Uterus (tissue), 2 donors: ENCODE measurements around the gene IGFBP6.

Source experiments
- CTCF ChIP-seq, 4 experiments: fragments of 200-600 bp in 2 of 4; fragments of 450-650 bp in 2 of 4; sonication (generic) in 2 of 4; IDR thresholded peaks; one replicate each; pipeline ENCODE4 v1.5.1; 2016 to 2019; ENCODE audit warnings: antibody characterized with exemption in 4 of 4, mild to moderate bottlenecking in 2 of 4, moderate library complexity in 1 of 4
- POLR2A ChIP-seq, 2 donors: fragments of 450-650 bp; IDR thresholded peaks; one replicate each; pipeline ENCODE4 v1.6.1; 2016; ENCODE audit warnings: antibody characterized with exemption in 2 of 2, mild to moderate bottlenecking in 1 of 2, moderate library complexity in 1 of 2

GRCh38 chr12:53048033-53048779 lies 49.3 kb upstream of the IGFBP6 start:
- TF ChIP-seq CTCF (IDR thresholded peaks at IDR 0.05), result no peak
- peak in 1 of 2 donors; percentile 22 for TF ChIP-seq POLR2A (IDR thresholded peaks at IDR 0.05)
